GM18519 (cell line): Measurements from ENCODE around the gene POLD4.

ENCODE experiments used
- ATAC-seq: cut with Tn5 transposase; IDR thresholded peaks from one replicate; pipeline ENCODE4 v1.9.1; 2021; ENCODE audit warnings: mild to moderate bottlenecking, moderate library complexity; ENCODE audit not compliant: unreplicated experiment, low FRiP score

POLD4 gene

DNA sequence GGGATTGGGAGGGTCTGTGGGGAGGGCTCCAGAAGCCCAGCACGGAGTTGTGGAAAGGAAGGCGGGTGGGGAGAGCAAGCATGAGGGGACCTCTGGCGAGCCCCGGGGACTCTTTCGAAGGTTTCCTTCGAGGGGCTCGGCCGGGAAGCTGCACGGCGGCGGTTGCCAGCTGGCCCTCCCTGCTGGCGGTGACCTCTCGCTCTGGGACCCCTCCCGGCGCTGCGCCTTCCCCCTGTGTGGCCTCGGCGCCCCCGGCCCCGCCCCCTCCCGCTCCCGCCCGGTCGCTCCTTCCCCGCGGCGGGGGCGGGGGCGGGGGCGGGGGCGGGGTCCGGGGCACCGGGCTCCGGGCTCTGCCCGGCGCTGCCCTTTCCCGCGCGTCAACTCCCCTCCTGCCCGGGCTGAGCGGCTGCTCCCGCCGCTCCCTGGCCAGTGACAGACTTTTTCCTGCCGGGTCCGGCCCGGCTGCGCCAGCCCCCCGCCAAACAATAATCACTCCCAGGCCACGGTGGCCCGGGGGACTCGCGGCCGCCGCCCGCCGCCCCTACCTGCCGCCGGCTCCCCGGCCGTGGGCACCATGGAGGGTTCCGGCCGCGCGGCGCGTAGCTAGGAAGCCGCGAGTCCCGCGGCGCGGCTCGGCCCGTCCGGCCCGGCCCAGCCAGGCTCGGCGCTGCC lies 19.1 kb upstream of the POLD4 start:
- no peak for ATAC-seq

GRCh38 chr11:67371911-67372320 lies 18.6 kb upstream of the POLD4 start:
- no peak for ATAC-seq

GRCh38 chr11:67371189-67371910 lies 18.0 kb upstream of the POLD4 start:
- ATAC-seq: no peak

GRCh38 chr11:67370351-67371076 lies 17.2 kb upstream of the POLD4 start:
- no peak for ATAC-seq

GRCh38 chr11:67369801-67370284 lies 16.5 kb upstream of the POLD4 start:
- ATAC-seq: no peak

DNA sequence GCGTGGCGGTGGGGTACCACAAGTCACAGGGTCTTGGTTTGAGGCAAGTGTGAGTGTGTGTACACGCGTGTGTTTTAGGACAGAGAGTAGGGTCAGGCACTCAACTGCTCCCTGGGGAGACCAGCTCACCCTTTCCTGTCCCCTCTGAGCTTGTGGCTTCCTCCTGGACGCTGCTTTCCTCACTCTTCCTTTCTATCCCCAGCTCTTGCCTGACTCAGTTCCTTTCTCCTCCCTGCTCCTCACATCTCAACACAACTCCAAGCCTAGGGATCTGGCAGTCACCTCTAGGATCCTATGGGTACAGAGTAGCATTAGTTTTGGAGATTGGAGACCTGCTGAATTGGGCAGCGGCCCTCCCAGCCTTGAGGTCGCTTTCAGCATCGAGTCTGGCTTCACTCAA lies 15.9 kb upstream of the POLD4 start:
- ATAC-seq: no peak

- no peak for ATAC-seq
Measured at GRCh38 chr11:67368621-67369020, 15.3 kb upstream of the POLD4 start.

GRCh38 chr11:67367761-67368227 lies 14.4 kb upstream of the POLD4 start:
- ATAC-seq: no peak

DNA sequence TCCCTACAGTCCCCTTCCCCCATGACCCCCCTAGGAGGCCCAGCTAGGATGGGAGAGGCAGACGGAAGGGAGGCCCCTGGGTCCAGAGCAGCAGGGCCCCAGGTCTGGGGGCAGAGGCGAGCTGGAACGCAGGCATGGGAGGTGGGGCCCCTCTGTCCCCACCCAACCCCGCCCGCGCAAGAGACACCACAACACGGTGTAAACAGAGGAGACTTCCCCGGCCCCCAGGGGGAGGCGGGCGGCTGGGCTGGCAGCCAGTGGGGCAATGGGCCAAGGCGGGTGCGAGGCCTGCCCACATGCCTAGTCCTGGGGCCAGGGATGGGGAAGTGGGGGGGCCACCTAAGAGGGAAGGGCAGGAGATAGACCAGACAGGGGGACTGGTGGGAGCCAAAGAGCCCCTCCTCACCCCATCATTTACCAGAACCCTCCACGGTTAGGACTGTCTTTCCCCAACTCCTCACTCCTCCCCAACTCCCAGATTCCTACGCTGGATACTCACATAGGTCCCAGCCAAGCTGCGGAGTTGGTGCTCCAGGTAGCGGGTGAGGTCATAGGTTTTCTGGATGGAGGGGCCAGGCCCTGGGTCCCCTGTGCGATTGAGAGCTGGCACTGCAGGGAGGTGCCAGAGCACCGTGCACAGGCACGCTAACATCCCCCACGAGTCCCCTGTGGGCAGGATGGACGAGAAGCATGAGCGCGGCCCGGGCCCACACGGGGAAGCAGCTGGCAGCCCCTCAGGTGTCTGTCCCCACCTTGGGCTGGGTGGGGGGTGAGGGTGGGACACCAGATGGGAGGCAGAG lies 13.8 kb upstream of the POLD4 start:
- no peak for ATAC-seq

DNA sequence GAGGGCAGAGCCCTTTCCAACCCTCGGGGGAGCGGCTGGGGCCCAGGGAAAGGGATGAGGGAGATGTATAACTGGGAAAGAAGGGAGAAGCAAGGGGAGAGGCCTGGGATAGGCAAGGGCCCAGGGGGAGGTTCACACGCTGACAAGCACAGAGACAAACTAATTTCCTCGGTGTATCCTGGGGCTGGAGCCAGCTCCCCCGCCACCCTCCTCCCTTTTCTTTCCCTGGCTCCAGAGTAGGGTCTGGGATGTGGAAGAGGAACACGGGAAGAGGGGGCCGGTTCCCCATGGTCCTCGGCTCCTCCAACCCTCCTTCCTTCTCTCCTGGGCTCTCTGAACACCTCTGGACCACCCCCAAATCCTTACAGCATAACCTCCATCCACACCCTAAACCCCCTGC lies 13.2 kb upstream of the POLD4 start:
- ATAC-seq: no peak

- no peak for ATAC-seq
Measured at GRCh38 chr11:67365736-67366444, 12.5 kb upstream of the POLD4 start.

GRCh38 chr11:67364783-67365722 lies 11.7 kb upstream of the POLD4 start:
- no peak for ATAC-seq

DNA sequence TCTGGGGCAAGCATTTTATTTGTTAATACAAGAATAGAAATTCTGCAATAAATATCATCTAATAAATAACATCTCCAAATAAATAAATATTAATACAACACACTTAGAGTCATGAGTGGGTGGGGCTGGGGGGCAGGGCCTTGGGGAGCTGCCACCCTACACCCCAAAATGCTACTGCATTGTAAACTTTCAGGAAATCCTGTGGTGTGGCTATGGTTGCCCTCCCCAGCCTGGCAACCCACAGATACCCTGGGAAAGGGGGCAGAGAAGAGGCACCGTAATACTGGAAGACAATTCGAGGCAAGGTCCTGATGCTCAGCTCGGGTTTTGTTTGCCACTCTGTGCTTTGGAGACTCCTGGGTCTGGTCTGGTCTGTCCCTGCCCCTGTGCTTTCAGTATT lies 10.8 kb upstream of the POLD4 start:
- ATAC-seq: no peak

- ATAC-seq: no peak
Measured at GRCh38 chr11:67357831-67358670, 4.7 kb upstream of the POLD4 start.

- ATAC-seq: no peak
Measured at GRCh38 chr11:67356864-67357561, 3.7 kb upstream of the POLD4 start.

- ATAC-seq: no peak
Measured at GRCh38 chr11:67356387-67356863, 3.1 kb upstream of the POLD4 start.

DNA sequence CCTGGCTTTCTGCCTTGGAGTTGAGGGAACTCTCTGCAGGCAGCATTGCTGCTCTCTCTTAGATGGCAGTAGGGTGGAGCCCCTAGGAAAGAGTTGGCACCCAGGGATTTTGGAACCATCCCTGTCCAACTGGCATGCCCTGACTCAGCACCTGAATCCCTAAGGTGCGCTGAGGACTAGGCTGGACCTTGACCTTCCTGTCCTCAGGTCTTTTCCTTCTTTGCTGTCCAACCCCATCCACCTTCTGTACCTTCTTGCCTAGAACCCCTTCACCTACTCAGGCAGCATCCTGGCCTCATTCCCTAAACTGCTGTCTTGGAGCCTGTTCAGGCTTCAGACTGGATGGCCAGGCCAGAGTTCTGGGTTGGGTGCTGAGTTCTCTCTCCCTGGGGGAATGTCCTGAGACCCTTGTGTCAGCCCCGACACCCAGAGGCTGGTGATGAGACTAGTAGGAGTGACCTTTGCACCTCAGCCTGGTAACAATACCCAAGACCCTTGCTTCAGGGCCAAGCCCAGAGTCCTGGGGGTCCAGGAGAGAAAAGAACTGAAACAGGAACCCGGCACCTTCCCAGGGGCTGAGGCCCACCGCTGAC lies 2.5 kb upstream of the POLD4 start:
- ATAC-seq: no peak
